HG03196 (cell line): ENCODE results near the gene HTR1D.

Source experiments
- ATAC-seq: cut with Tn5 transposase; IDR thresholded peaks from one replicate; pipeline ENCODE4 v1.9.1; 2021; ENCODE audit not compliant: unreplicated experiment

Gene HTR1D

DNA sequence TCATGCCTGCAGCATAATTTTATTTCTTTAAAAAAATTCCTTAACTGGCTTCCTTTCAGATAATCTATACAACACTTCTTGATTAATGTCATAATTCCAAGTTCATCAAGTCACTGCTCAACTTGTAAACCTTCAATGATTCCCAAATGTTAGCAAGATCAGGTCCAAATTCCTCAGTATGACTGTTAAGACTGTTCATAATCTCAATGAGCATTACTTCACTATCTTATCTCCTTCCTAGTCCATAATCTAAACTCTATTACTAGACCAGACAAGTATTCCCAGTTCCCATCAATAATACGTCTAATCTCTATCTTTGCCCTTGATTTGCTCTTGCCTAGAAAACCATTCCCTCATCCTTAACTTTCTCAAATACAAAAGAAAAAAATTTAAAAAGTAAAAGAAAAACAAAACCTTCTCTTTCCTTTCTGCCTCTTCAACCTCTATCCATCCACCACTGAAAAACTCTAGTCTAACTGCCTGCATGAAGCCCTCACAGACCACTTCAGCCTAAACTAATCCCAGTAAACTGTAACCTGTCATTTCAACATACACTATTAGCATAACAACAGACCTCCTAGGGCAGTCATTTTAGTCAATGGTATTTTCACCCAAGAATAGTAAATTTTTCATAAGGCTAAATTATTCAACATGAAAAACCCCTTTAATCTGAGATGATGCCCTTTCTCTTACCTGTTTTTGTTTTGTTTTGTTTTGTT lies 64.2 kb downstream of the HTR1D start:
- ATAC-seq: no peak

DNA sequence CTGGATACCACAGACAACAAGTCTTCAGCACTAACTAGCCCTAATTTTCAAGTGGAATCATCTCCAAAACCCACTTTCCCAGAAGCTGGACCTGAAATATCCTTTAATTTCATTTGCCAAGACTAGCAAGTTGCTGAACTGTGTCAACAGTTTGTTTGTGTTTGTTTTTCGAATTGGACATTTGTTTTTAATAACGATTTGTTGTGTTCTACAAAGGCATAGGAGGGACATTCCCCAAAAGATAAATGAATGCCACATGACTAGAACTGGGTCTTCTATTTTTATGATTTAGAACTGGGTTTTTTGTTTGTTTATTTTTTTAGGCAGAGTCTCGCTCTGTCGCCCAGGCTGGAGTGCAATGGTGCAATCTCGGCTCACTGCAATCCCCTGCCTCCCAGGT lies 66.6 kb downstream of the HTR1D start:
- ATAC-seq: no peak

DNA sequence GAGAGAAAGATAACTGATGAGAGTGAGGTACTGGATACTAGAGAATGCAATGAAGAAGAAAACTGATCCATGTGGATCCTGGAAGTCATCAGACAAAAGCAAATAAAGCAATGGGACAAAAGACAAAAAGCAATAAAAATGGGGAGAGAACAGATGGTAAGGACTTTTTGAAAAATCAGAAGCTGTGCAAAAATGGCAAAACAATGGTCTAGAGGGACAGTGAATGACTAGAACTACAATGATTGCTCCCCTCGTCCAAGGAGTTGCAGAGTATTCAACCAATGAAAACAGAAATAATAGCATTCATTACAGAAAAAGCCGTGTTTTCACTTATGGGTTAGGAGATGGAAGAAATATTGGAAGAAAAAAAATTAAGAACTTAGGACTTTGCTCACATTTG lies 67.2 kb downstream of the HTR1D start:
- ATAC-seq: no peak

DNA sequence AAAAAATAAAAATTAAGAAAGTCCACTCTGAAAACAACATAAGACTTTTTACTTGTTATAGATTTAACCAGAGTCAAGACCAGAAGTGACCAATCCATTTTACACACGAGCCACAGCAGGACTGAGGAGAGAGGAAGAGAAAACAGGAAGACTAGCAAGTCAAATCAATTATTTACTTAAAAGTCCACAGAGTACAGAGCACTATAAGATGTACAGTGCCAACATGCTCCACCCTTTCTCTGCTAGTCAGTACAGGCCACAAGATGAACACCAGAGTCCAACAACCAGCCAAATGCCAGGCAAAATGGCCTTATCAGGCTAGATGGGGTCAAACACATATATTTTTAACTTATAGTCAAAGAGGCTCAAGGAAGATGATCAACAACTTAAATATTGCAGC lies 68.2 kb downstream of the HTR1D start:
- ATAC-seq: no peak

DNA sequence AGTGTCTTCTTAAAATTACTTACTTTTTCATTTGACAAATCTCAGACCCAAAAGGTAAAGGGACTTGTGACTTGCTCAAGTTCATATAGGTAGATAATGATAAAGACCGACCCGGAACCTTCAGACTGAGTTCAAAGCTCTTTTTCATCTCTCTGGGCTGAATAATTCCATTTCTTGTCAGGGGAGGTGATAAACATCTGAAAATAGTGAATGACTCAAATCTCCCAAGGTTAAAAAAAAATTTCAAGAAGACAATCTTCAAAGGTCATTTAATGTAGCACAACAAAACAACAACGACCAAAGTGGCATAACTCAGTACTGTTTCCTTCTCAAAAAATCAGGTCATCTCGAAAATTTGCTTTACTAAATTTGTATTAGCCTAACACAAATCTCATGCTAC lies 69.2 kb downstream of the HTR1D start:
- ATAC-seq: no peak
